Lower leg skin (tissue), 3 donors: ENCODE data around the gene MEGF8.

Experiments used
- POLR2A ChIP-seq, 2 donors: fragments of 450-650 bp; IDR thresholded peaks; one replicate each; pipeline ENCODE4 v1.6.1; 2016 to 2017; ENCODE audit warnings: antibody characterized with exemption in 2 of 2, mild to moderate bottlenecking in 1 of 2, moderate library complexity in 1 of 2
- TF ChIP-seq, protein P1 (sequence below), 3 donors: fragments of 450-650 bp; IDR thresholded peaks; one replicate each; pipeline ENCODE4 v1.5.1; 2016; ENCODE audit warnings: antibody characterized with exemption in 3 of 3, mild to moderate bottlenecking in 3 of 3, moderate library complexity in 2 of 3

DNA sequence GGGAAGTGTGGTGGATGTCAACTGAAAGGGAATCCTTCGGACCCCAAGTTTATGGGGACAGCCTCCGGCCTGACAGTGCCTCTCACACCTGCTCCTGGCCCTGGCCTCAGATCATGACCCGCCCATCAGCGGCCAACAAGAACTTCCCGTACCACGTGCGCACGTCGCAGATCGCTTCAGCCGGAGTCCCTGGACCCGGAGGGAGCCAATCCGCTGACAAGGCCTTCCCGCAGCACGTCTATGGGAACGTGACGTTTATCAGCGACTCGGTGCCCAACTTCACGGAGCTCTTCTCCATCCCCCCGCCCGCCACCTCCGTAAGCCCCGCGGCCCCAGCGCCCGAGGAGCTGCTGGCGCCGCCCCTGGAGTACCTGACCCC, 2.0 kb upstream of the MEGF8 start:
- no peak for TF ChIP-seq POLR2A (IDR thresholded peaks at IDR 0.05)
- TF ChIP-seq, protein P1, sequence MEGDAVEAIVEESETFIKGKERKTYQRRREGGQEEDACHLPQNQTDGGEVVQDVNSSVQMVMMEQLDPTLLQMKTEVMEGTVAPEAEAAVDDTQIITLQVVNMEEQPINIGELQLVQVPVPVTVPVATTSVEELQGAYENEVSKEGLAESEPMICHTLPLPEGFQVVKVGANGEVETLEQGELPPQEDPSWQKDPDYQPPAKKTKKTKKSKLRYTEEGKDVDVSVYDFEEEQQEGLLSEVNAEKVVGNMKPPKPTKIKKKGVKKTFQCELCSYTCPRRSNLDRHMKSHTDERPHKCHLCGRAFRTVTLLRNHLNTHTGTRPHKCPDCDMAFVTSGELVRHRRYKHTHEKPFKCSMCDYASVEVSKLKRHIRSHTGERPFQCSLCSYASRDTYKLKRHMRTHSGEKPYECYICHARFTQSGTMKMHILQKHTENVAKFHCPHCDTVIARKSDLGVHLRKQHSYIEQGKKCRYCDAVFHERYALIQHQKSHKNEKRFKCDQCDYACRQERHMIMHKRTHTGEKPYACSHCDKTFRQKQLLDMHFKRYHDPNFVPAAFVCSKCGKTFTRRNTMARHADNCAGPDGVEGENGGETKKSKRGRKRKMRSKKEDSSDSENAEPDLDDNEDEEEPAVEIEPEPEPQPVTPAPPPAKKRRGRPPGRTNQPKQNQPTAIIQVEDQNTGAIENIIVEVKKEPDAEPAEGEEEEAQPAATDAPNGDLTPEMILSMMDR (IDR thresholded peaks at IDR 0.05) = no peak
